ENCODE results near the gene TM2D3.

GRCh38 chr15:101635944-101636727, 16.0 kb downstream of the TM2D3 start:
- TF ChIP-seq EP300 (IDR thresholded peaks at IDR 0.05) (no peak), POLR2AphosphoS5 (IDR thresholded peaks at IDR 0.05) (no peak), POLR2A (IDR thresholded peaks at IDR 0.05) (no peak), CTCF (IDR thresholded peaks at IDR 0.05) (no peak)
